PFSK-1 (cell line): ENCODE results near the gene RHNO1.

Source experiments
- FOXP2 ChIP-seq: optimal IDR thresholded peaks from 2 replicates; pipeline ENCODE3; 2011; ENCODE audit warnings: borderline replicate concordance, control low read depth, inconsistent platforms; ENCODE audit not compliant: insufficient read depth; ENCODE audit errors: extremely low read length, extremely low read depth
- POLR2AphosphoS5 ChIP-seq: IDR thresholded peaks from 2 replicates; pipeline ENCODE4 v1.6.1; 2012; ENCODE audit warnings: low read depth, mild to moderate bottlenecking, control low read depth, low read length, moderate library complexity
- SIN3A ChIP-seq: IDR thresholded peaks from 2 replicates; pipeline ENCODE4 v1.6.1; 2012; ENCODE audit warnings: mild to moderate bottlenecking, low read length, moderate library complexity, borderline replicate concordance; ENCODE audit not compliant: insufficient read depth
- TAF1 ChIP-seq: IDR thresholded peaks from 2 replicates; pipeline ENCODE4 v1.6.1; 2012; ENCODE audit warnings: low read length, control low read depth, borderline replicate concordance; ENCODE audit not compliant: insufficient read depth
- TF ChIP-seq, protein P1 (sequence below), 2 experiments: IDR thresholded peaks; 2 replicates each; pipeline versions ENCODE4 v1.6.1 to v1.8.0; 2011 to 2012; ENCODE audit warnings: low read depth in 2 of 2, low read length in 2 of 2, control low read depth in 1 of 2, inconsistent platforms in 1 of 2, mild to moderate bottlenecking in 1 of 2, moderate library complexity in 1 of 2; ENCODE audit not compliant: insufficient read depth in 1 of 2

Gene RHNO1

DNA sequence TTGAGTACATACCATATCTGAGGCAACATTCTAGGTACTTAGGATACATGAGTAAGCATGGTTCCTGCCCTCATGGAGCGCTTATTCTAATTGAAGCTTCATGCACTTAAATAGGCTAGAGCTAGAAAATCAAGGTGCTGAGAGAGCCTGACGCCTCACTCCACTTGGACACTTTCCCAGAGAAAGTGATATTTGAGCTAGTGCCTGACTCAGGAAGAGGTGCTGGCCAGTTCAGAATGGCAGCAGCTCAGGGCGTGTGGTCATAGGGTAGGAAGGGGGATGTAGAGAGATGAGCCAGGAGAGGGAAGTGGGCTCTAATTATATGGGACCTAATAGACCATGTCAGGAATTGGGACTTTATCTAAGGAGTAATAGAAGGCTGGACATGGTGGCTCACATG, 47.0 kb downstream of the RHNO1 start:
- TF ChIP-seq FOXP2 (no peak), POLR2AphosphoS5 (no peak), SIN3A (no peak), TAF1 (no peak)
- TF ChIP-seq, protein P1, sequence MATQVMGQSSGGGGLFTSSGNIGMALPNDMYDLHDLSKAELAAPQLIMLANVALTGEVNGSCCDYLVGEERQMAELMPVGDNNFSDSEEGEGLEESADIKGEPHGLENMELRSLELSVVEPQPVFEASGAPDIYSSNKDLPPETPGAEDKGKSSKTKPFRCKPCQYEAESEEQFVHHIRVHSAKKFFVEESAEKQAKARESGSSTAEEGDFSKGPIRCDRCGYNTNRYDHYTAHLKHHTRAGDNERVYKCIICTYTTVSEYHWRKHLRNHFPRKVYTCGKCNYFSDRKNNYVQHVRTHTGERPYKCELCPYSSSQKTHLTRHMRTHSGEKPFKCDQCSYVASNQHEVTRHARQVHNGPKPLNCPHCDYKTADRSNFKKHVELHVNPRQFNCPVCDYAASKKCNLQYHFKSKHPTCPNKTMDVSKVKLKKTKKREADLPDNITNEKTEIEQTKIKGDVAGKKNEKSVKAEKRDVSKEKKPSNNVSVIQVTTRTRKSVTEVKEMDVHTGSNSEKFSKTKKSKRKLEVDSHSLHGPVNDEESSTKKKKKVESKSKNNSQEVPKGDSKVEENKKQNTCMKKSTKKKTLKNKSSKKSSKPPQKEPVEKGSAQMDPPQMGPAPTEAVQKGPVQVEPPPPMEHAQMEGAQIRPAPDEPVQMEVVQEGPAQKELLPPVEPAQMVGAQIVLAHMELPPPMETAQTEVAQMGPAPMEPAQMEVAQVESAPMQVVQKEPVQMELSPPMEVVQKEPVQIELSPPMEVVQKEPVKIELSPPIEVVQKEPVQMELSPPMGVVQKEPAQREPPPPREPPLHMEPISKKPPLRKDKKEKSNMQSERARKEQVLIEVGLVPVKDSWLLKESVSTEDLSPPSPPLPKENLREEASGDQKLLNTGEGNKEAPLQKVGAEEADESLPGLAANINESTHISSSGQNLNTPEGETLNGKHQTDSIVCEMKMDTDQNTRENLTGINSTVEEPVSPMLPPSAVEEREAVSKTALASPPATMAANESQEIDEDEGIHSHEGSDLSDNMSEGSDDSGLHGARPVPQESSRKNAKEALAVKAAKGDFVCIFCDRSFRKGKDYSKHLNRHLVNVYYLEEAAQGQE (IDR thresholded peaks at IDR 0.05; ENCODE audit: insufficient read depth in 1 of 2, low read depth in 2 of 2, low read length in 2 of 2) = no peak

GRCh38 chr12:2925322-2925995, 48.4 kb downstream of the RHNO1 start:
- TF ChIP-seq, protein P1 (IDR thresholded peaks at IDR 0.05; ENCODE audit: insufficient read depth in 1 of 2, low read depth in 2 of 2, low read length in 2 of 2) = no peak
- TF ChIP-seq TAF1 (no peak), SIN3A (no peak), POLR2AphosphoS5 (no peak), FOXP2 (no peak)

GRCh38 chr12:2930865-2931264, 53.8 kb downstream of the RHNO1 start:
- TF ChIP-seq SIN3A = no peak
- no peak for TF ChIP-seq FOXP2
- TF ChIP-seq, protein P1 (IDR thresholded peaks at IDR 0.05; ENCODE audit: insufficient read depth in 1 of 2, low read depth in 2 of 2, low read length in 2 of 2) = no peak
- no peak for TF ChIP-seq POLR2AphosphoS5

- TF ChIP-seq SIN3A = no peak
- TF ChIP-seq, protein P1 (IDR thresholded peaks at IDR 0.05; ENCODE audit: insufficient read depth in 1 of 2, low read depth in 2 of 2, low read length in 2 of 2) = no peak
- TF ChIP-seq TAF1 = no peak
- no peak for TF ChIP-seq FOXP2
- no peak for TF ChIP-seq POLR2AphosphoS5
These were observed 56.6 kb downstream of the RHNO1 start for GRCh38 chr12:2933586-2933985.

DNA sequence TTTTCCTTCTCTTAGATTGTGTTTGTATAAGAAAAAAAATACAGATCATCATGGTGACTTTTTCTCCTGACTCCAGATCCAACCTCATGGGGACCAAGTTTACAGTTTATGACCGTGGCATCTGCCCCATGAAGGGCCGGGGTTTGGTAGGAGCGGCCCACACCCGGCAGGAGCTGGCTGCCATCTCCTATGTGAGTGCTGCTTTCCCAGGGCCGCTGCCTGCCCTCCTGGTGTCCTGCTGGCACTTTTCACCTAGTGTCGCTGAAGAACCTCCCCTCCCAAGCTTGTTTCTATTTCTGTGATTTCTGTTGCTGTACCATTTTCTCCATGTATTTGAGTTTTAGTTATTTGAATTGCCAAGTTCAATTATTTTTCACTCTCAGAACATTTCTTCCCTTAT, 57.3 kb downstream of the RHNO1 start:
- TF ChIP-seq POLR2AphosphoS5 (no peak), SIN3A (no peak), FOXP2 (no peak), TAF1 (no peak)
- TF ChIP-seq, protein P1 (IDR thresholded peaks at IDR 0.05; ENCODE audit: insufficient read depth in 1 of 2, low read depth in 2 of 2, low read length in 2 of 2) = no peak
